AG04450 (cell line): ENCODE data around the gene TOX2. TPM values are rescaled to one million over a fixed set of nuclear protein-coding genes. Genes with fewer than 3 reads are reported as not detected.

Experiments
- CTCF ChIA-PET: fragments of 300-600, 350-600 bp; formaldehyde crosslinking; extraction: SDS; loops from one replicate; lab custom pipeline; 2022; ENCODE audit warnings: antibody characterized with exemption, inconsistent platforms; lab: Charles Lee
- POLR2A ChIA-PET: fragments of 350-600 bp; formaldehyde crosslinking; extraction: SDS; loops from one replicate; lab custom pipeline; 2021; ENCODE audit warnings: antibody characterized with exemption, inconsistent platforms; lab: Yijun Ruan, JAX
- DNase-seq: peaks from one replicate; pipeline ENCODE4 v3.0.0-alpha.2; 2011; ENCODE audit warnings: low read depth, low spot score
- H3K27ac ChIP-seq: one replicate; pipeline ENCODE4 v1.5.1; 2012; ENCODE audit warnings: low read depth, low read length, control low read depth
- H3K27me3 ChIP-seq: one replicate; pipeline ENCODE4 v1.6.0; 2012; ENCODE audit warnings: low read length; ENCODE audit not compliant: control insufficient read depth, insufficient read depth
- H3K4me3 ChIP-seq: 2 replicates; pipeline ENCODE4 v1.5.1; 2011; ENCODE audit warnings: mild to moderate bottlenecking, low read depth, low read length, control low read depth
- H3K9me3 ChIP-seq: 2 replicates; pipeline ENCODE4 v1.5.1; 2012; ENCODE audit warnings: low read length; ENCODE audit not compliant: control insufficient read depth, insufficient read depth
- polyA plus RNA-seq: library from polyadenylated mRNA; depleted of rRNA; stranded (reverse); fragments of >200 nt; gene quantifications from 2 replicates; pipeline ENCODE4 v1.2.3, GENCODE V29; 2011
- TF ChIP-seq, protein P1 (sequence below): IDR thresholded peaks from 2 replicates; pipeline ENCODE4 v1.5.1; 2011; ENCODE audit warnings: low read depth, low read length, control low read depth, inconsistent platforms

The TOX2 gene
- polyA plus RNA-seq, 1 experiment, result 10.6 TPM

DNA sequence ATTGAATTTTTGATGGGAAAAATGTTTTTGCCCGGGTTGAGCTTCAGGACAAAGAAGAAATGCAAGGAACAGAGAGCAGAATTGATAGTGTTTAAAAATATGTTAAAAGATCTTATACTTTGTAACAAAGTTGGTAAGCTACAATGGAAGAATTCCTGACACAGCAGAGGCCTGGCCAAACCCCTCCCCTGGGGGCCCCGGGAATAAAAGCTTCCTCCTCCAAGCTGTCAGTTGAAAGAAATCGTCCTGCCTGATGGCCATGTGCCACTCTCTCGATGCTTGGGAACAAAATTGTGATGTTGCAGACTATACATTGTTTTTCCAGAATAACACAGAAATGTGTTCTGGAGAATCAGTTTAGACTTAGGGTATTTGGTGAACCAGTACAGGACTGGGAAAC is 14.2 kb upstream of the TOX2 start:
- POLR2A ChIA-PET, result interaction anchor here (0.7 kb wide), 1 partner anchor 151 kb away, joined by 10 read pairs; no protein-coding TSS in a partner anchor
- CTCF ChIA-PET, result interaction anchor here (0.6 to 0.7 kb wide), 3 partner anchors 10 to 216 kb away, joined by 3 to 5 read pairs (median 4); no protein-coding TSS in a partner anchor
- Histone ChIP-seq H3K27me3 (no peaks in the 10 kb centered on the region), H3K9me3 (peaks cover 10% of the 10 kb centered on the region; the same call in 1 of the 2 replicates), H3K4me3 (no peak overlapping the region), H3K27ac (no peak overlapping the region)
- TF ChIP-seq, protein P1, sequence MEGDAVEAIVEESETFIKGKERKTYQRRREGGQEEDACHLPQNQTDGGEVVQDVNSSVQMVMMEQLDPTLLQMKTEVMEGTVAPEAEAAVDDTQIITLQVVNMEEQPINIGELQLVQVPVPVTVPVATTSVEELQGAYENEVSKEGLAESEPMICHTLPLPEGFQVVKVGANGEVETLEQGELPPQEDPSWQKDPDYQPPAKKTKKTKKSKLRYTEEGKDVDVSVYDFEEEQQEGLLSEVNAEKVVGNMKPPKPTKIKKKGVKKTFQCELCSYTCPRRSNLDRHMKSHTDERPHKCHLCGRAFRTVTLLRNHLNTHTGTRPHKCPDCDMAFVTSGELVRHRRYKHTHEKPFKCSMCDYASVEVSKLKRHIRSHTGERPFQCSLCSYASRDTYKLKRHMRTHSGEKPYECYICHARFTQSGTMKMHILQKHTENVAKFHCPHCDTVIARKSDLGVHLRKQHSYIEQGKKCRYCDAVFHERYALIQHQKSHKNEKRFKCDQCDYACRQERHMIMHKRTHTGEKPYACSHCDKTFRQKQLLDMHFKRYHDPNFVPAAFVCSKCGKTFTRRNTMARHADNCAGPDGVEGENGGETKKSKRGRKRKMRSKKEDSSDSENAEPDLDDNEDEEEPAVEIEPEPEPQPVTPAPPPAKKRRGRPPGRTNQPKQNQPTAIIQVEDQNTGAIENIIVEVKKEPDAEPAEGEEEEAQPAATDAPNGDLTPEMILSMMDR, result no peak
- no peak for DNase-seq

DNA sequence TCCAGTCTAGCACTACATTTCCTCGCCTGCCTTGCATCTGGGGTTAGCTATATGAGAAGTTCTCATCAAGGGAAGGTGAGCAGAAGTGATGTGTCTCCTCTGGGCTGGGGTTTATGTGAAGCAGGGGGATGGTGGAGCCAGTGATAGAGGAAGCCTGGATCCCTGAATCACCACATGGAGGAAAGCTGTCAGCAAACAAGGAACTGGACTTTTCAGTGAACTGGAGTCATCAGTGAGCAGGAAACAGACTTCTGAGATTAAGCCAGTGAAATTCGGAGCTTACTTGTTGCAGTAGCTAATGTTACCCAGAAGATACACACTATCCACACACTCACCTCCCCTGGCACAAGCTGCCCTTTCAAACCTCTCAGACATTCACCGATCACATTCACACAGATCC is 13.4 kb upstream of the TOX2 start:
- POLR2A ChIA-PET, result no interaction called here
- no peak for DNase-seq

DNA sequence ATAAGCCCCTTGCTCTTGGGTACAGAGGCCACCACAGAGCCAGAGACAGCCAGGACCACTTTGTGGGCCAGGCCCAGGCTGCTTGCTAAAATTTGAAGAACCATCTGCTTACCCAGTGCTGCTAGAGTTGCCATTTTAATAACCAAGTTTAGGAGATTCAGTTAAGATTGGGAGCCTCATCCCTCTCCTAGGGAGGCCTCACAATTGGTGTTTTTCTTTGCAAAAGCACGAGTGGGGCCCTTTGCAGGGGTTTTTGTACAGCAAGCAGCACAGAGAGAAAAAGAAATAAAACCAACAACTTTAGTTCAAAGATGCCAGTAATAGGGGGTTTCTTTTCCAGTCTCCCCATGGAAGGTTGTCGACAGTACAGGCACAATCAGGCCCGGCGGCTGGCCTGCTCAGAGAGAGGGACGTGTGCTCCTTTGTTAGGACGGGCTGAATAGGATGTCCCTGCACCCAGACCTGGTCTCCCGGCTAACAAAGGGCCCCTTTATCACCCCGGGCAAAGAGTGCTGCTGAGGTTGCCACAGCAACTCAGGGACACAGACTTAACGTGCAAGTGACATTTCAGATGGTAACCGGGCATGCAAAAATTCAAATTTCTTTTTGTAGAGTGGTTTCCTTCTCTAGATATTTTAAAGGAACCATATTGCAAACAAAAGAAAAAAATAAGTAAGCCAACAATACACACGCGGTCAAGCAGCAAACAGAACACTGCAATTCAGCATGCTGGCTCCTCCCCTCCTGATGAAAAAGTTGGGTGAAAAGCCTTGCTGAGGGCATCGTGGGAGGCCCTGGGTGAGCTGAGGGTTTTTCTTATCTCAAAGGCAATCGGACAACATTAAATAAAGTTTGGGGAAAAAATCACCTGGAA is 10.5 kb upstream of the TOX2 start:
- DNase-seq, result no peak
- peaks cover 20% of the 10 kb centered on the region; the same call in 1 of the 2 replicates for H3K9me3 ChIP-seq
- H3K4me3 ChIP-seq, result no peak overlapping the region
- POLR2A ChIA-PET, result no interaction called here
- no peaks in the 10 kb centered on the region for H3K27me3 ChIP-seq
- CTCF ChIA-PET, result no interaction called here
- no peak overlapping the region for H3K27ac ChIP-seq
- TF ChIP-seq, protein P1, result no peak

More for the DNA sequence above, 13.4 kb upstream of the TOX2 start:
- TF ChIP-seq, protein P1, result no peak
- CTCF ChIA-PET, result no interaction called here
- no peak overlapping the region for H3K27ac ChIP-seq
- H3K27me3 ChIP-seq, result no peaks in the 10 kb centered on the region
- H3K9me3 ChIP-seq, result peaks cover 10% of the 10 kb centered on the region; the same call in 1 of the 2 replicates
- no peak overlapping the region for H3K4me3 ChIP-seq

- DNase-seq, result no peak
- no peak overlapping the region for H3K4me3 ChIP-seq
- POLR2A ChIA-PET, result no interaction called here
- H3K9me3 ChIP-seq, result peaks cover 20% of the 10 kb centered on the region; the same call in 1 of the 2 replicates
- no peak overlapping the region for H3K27ac ChIP-seq
- CTCF ChIA-PET, result no interaction called here
- TF ChIP-seq, protein P1, result no peak
- H3K27me3 ChIP-seq, result no peaks in the 10 kb centered on the region
These were observed 9.8 kb upstream of the TOX2 start for GRCh38 chr20:43904827-43905177.

GRCh38 chr20:43906505-43907034 is 8.1 kb upstream of the TOX2 start:
- ChIA-PET CTCF (interaction anchor here (1.5 kb wide), 1 partner anchor 174 kb away, joined by 5 read pairs; no protein-coding TSS in a partner anchor), POLR2A (no interaction called here)
- TF ChIP-seq, protein P1, result no peak
- Histone ChIP-seq H3K4me3 (no peak overlapping the region), H3K27ac (no peak overlapping the region), H3K27me3 (no peaks in the 10 kb centered on the region), H3K9me3 (peaks cover 12% of the 10 kb centered on the region; the same call in 1 of the 2 replicates)
- DNase-seq, result no peak
